ENCODE measurements around the gene P3H3.

DNA sequence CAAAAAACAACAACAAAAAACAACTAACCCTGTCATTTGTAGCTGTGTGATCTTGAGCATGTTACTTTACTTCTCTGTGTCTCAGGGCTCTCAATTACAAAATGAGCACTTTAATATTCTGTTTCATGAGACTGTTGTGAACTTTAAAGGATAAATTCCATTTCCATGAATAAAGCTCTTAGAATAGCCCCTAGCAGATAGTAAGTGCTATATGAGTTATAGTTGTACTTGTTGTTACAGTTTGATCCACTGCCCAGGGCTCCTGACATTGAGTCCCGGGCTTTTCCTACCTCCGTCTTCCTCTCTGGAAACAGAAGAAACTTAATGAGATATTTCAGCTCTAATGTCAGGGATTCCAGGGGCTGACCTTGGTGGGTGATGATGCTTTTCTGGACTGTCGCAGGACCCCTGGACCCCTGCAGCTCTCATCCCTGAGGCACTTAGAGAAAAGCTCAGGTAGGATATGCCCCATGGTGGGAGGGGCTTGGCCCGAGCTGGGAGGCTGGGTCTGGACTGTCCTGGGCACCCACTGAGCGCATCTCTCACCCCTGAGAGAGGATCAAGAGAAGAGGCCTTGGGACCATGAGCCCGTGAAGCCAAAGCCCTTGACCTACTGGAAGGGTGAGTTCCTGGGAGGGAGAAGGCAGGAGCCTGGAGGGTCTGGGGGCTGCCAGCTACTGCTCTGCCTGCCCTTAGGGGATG, 5.1 kb downstream of the P3H3 start:
- TF ChIP-seq POLR2A (IDR thresholded peaks at IDR 0.05; ENCODE audit: low read length) (no peak), GATA1 (IDR thresholded peaks at IDR 0.05; ENCODE audit: low read depth, low read length) (no peak)
